ENCODE results near the gene IGSF1. TPM values are rescaled to one million over a fixed set of nuclear protein-coding genes. Genes with fewer than 3 reads are reported as not detected.

The IGSF1 gene
- total RNA-seq, 2 experiments from 2014 or later, result not detected

DNA sequence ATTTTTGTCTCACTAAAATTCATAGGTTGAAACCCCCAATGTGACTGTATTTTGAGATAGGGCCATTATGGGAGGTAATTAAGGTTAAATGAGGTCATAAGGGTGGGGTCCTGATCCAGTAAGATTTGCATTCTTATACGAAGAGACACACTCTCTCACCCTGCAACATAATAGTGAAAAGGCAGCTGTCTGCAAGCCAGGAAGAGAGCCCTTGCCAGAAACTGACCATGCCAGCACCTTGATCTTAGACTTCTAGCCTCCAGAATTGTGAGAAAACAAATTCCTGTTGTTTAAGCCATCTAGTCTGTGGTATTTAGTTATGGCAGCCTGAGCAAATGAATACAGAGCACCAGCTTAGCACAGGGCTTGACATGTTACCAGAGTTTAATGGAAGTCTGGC, 17.5 kb upstream of the IGSF1 start:
- Mint-ChIP-seq H3K9me3 (no peaks in the 10 kb centered on the region), H3K36me3 (ENCODE audit: low read depth) (no peaks in the 10 kb centered on the region), H3K4me1 (ENCODE audit: low read depth) (no peaks in the 10 kb centered on the region), H3K27me3 (no peaks in the 10 kb centered on the region), H3K27ac (no peak overlapping the region), H3K4me3 (no peak overlapping the region)
- intact Hi-C loops (cut with DNase I, micrococcal nuclease), result no loop called here
- CTCF ChIA-PET, result no interaction called here
- no peaks in the 10 kb centered on the region for H3K36me3 ChIP-seq (ENCODE audit: insufficient read depth, low read length)
- H3K4me3 ChIP-seq (ENCODE audit: low read length), result no peak overlapping the region
- H3K4me1 ChIP-seq (ENCODE audit: insufficient read depth, low read length), result no peaks in the 10 kb centered on the region
- POLR2A ChIA-PET, result no interaction called here
- H3K9me3 ChIP-seq (ENCODE audit: control insufficient read depth in 1 of 2, insufficient read depth in 1 of 2, low read length in 2 of 2), result no peaks in the 10 kb centered on the region
- TF ChIP-seq, protein P1, sequence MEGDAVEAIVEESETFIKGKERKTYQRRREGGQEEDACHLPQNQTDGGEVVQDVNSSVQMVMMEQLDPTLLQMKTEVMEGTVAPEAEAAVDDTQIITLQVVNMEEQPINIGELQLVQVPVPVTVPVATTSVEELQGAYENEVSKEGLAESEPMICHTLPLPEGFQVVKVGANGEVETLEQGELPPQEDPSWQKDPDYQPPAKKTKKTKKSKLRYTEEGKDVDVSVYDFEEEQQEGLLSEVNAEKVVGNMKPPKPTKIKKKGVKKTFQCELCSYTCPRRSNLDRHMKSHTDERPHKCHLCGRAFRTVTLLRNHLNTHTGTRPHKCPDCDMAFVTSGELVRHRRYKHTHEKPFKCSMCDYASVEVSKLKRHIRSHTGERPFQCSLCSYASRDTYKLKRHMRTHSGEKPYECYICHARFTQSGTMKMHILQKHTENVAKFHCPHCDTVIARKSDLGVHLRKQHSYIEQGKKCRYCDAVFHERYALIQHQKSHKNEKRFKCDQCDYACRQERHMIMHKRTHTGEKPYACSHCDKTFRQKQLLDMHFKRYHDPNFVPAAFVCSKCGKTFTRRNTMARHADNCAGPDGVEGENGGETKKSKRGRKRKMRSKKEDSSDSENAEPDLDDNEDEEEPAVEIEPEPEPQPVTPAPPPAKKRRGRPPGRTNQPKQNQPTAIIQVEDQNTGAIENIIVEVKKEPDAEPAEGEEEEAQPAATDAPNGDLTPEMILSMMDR (IDR thresholded peaks at IDR 0.05), result no peak
- no peak overlapping the region for H3K27ac ChIP-seq (ENCODE audit: low read depth in 1 of 2, low read length in 2 of 2)
- no peaks in the 10 kb centered on the region for H3K27me3 ChIP-seq (ENCODE audit: control insufficient read depth in 1 of 2, insufficient read depth in 2 of 2, low read length in 2 of 2)
- ATAC-seq (ENCODE audit: poor library complexity) (no peak), DNase-seq (no peak)

DNA sequence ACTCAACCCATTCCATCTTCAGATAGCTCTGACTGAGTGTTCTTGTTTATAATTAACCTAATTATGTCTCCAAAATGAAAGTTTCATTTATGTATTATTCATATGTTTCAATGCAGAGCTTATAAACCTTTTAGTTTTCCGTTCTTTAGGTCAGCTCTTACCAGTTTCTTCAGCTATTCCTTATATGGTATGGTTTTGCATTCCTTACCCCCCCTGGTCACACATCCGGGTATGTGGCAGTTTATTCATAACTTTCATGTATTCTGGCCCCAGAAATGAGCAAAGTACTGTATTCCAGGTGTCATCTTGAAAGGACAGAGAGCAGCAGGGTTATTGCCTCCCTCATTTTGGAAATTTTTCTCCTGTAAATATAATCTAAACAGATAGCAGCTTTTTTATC, 16.8 kb upstream of the IGSF1 start:
- DNase-seq (no peak), ATAC-seq (ENCODE audit: poor library complexity) (no peak)
- Mint-ChIP-seq H3K4me3 (no peak overlapping the region), H3K4me1 (ENCODE audit: low read depth) (no peaks in the 10 kb centered on the region), H3K36me3 (ENCODE audit: low read depth) (no peaks in the 10 kb centered on the region), H3K27me3 (no peaks in the 10 kb centered on the region), H3K27ac (no peak overlapping the region), H3K9me3 (no peaks in the 10 kb centered on the region)
- ChIA-PET CTCF (no interaction called here), POLR2A (no interaction called here)
- TF ChIP-seq, protein P1 (IDR thresholded peaks at IDR 0.05), result no peak
- no peaks in the 10 kb centered on the region for H3K27me3 ChIP-seq (ENCODE audit: control insufficient read depth in 1 of 2, insufficient read depth in 2 of 2, low read length in 2 of 2)
- intact Hi-C loops (cut with DNase I, micrococcal nuclease), result no loop called here
- H3K4me3 ChIP-seq (ENCODE audit: low read length), result no peak overlapping the region
- no peaks in the 10 kb centered on the region for H3K36me3 ChIP-seq (ENCODE audit: insufficient read depth, low read length)
- H3K9me3 ChIP-seq (ENCODE audit: control insufficient read depth in 1 of 2, insufficient read depth in 1 of 2, low read length in 2 of 2), result no peaks in the 10 kb centered on the region
- H3K27ac ChIP-seq (ENCODE audit: low read depth in 1 of 2, low read length in 2 of 2), result no peak overlapping the region
- no peaks in the 10 kb centered on the region for H3K4me1 ChIP-seq (ENCODE audit: insufficient read depth, low read length)

DNA sequence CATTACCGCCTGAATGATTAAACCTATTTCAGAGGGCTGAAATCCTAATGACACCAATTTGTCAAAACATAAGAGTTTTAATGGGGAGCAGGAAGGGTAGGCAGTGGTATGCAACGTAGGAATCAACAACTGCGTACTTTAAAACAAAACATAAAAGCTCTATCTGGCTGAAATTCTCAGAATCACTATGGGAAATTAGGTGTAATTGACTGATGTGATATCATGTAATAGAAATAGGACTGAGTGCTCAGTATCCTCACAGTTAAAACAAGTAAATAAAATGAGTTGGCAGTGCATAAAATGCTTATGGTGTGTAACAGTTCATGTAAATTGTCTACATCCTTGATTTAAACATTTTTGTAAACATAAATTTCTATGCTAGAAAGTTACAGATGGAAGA, 13.6 kb upstream of the IGSF1 start:
- Histone ChIP-seq H3K27ac (ENCODE audit: low read depth in 1 of 2, low read length in 2 of 2) (no peak overlapping the region), H3K27me3 (ENCODE audit: control insufficient read depth in 1 of 2, insufficient read depth in 2 of 2, low read length in 2 of 2) (no peaks in the 10 kb centered on the region), H3K9me3 (ENCODE audit: control insufficient read depth in 1 of 2, insufficient read depth in 1 of 2, low read length in 2 of 2) (no peaks in the 10 kb centered on the region), H3K4me1 (ENCODE audit: insufficient read depth, low read length) (no peaks in the 10 kb centered on the region), H3K36me3 (ENCODE audit: insufficient read depth, low read length) (no peaks in the 10 kb centered on the region), H3K4me3 (ENCODE audit: low read length) (no peak overlapping the region)
- TF ChIP-seq, protein P1 (IDR thresholded peaks at IDR 0.05), result no peak
- CTCF ChIA-PET, result no interaction called here
- Mint-ChIP-seq H3K9me3 (no peaks in the 10 kb centered on the region), H3K27me3 (peaks cover 4% of the 10 kb centered on the region), H3K36me3 (ENCODE audit: low read depth) (no peaks in the 10 kb centered on the region), H3K4me1 (ENCODE audit: low read depth) (no peaks in the 10 kb centered on the region), H3K27ac (no peak overlapping the region), H3K4me3 (no peak overlapping the region)
- intact Hi-C loops (cut with DNase I, micrococcal nuclease), result no loop called here
- ATAC-seq (ENCODE audit: poor library complexity), result no peak
- POLR2A ChIA-PET, result no interaction called here
- DNase-seq, result no peak

All from CD4-positive, alpha-beta T cell (primary cell).